Skeletal muscle tissue (tissue), 4 donors: ENCODE results near the gene TNP2. TPM values are rescaled to one million over a fixed set of nuclear protein-coding genes. Genes with fewer than 3 reads are reported as not detected.
"Not testable (repeated sequence)": the region's sequence is repeated elsewhere in the genome, so short reads cannot be mapped to it uniquely, and the experiment has no call there.

Experiments used
- H3K27ac ChIP-seq: one replicate; pipeline ENCODE4 v1.7.0; 2013; ENCODE audit warnings: mild to moderate bottlenecking, low read depth, low read length, inconsistent platforms
- H3K27me3 ChIP-seq, 3 donors: one replicate each; pipeline ENCODE4 v1.7.0; 2013; ENCODE audit warnings: low read length in 3 of 3; ENCODE audit not compliant: control insufficient read depth in 3 of 3, insufficient read depth in 3 of 3
- H3K36me3 ChIP-seq, 3 donors: one replicate each; pipeline ENCODE4 v1.7.0; 2013; ENCODE audit warnings: low read length in 3 of 3; ENCODE audit not compliant: control insufficient read depth in 3 of 3, insufficient read depth in 3 of 3
- H3K4me1 ChIP-seq, 3 donors: one replicate each; pipeline ENCODE4 v1.7.0; 2013; ENCODE audit warnings: low read length in 3 of 3, mild to moderate bottlenecking in 3 of 3; ENCODE audit not compliant: control insufficient read depth in 3 of 3, insufficient read depth in 3 of 3
- H3K4me3 ChIP-seq, 3 donors: one replicate each; pipeline ENCODE4 v1.7.0; 2013; ENCODE audit warnings: low read length in 3 of 3
- H3K9ac ChIP-seq, 3 donors: one replicate each; pipeline ENCODE4 v1.7.0; 2013; ENCODE audit warnings: low read length in 3 of 3, mild to moderate bottlenecking in 3 of 3, moderate library complexity in 2 of 3, low read depth in 1 of 3
- H3K9me3 ChIP-seq, 3 donors: one replicate each; pipeline ENCODE4 v1.7.0; 2013; ENCODE audit warnings: low read length in 3 of 3; ENCODE audit not compliant: control insufficient read depth in 3 of 3
- total RNA-seq: library from RNA; depleted of rRNA; stranded (reverse); fragments of >200 nt; gene quantifications from one replicate; pipeline ENCODE4 v1.2.3, GENCODE V29; 2014
- donor health status: Osteomylitis.

Gene TNP2
- total RNA-seq, 1 donor from 2014 or later, result not detected

GRCh38 chr16:11300560-11300892 lies 31.4 kb upstream of the TNP2 start:
- Histone ChIP-seq H3K9ac (no peak overlapping the region), H3K4me1 (peaks cover 11 to 16% (median 11%) of the 10 kb centered on the region in 3 donors), H3K4me3 (no peak overlapping the region), H3K9me3 (no peaks in the 10 kb centered on the region), H3K27ac (no peak overlapping the region), H3K36me3 (no peaks in the 10 kb centered on the region), H3K27me3 (no peaks in the 10 kb centered on the region)

DNA sequence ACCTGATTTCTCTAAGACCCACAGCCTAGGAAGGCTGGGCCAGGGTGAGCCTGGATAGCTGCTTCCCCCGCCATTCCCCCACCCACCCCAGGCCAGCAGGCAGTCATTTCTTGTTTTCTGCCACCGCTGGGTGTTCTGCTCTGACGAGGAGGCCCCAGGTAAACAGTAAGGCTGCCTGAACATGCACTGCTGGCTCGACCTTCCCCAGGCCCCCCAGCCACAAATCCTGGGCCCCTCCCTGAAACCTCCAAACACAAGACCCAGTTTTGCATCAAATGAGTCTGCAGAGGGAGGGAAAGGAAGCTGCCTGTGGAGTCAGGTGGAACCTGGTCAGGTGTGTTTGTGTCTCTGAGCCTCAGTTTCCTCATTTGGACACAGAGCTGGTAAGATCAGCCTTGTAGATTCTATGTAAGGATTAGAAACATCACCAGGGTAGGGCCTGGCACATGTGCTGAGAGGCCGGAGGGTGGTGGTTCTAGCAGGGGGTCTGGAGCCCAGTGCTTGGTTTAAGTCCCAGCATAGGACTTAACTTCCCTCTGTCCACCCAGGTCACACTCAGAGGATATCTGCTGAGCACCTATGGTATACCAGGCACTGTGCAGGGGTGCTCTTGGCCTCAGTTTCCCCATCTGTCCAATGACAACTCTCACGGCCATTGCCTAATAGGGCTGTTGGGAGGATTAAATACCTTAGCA lies 30.9 kb upstream of the TNP2 start:
- H3K4me1 ChIP-seq, result peaks cover 11 to 16% (median 11%) of the 10 kb centered on the region in 3 donors
- no peaks in the 10 kb centered on the region for H3K9me3 ChIP-seq
- H3K9ac ChIP-seq, result no peak overlapping the region
- H3K27ac ChIP-seq, result no peak overlapping the region
- no peaks in the 10 kb centered on the region for H3K27me3 ChIP-seq
- H3K36me3 ChIP-seq, result no peaks in the 10 kb centered on the region
- H3K4me3 ChIP-seq, result no peak overlapping the region

- not testable (repeated sequence) for H3K27me3 ChIP-seq, H3K9ac ChIP-seq, H3K9me3 ChIP-seq, H3K27ac ChIP-seq, H3K36me3 ChIP-seq, H3K4me3 ChIP-seq
- H3K4me1 ChIP-seq, result peaks cover 11 to 16% (median 11%) of the 10 kb centered on the region in 3 donors
These were observed 29.9 kb upstream of the TNP2 start for GRCh38 chr16:11298950-11299547.

GRCh38 chr16:11298143-11298900 lies 29.2 kb upstream of the TNP2 start:
- Histone ChIP-seq H3K9me3 (no peaks in the 10 kb centered on the region), H3K27me3 (no peaks in the 10 kb centered on the region), H3K9ac (peak overlapping the region in 1 of 3 donors; percentile 73), H3K4me3 (no peak overlapping the region), H3K4me1 (peaks cover 11 to 16% (median 11%) of the 10 kb centered on the region in 3 donors), H3K27ac (no peak overlapping the region), H3K36me3 (no peaks in the 10 kb centered on the region)

DNA sequence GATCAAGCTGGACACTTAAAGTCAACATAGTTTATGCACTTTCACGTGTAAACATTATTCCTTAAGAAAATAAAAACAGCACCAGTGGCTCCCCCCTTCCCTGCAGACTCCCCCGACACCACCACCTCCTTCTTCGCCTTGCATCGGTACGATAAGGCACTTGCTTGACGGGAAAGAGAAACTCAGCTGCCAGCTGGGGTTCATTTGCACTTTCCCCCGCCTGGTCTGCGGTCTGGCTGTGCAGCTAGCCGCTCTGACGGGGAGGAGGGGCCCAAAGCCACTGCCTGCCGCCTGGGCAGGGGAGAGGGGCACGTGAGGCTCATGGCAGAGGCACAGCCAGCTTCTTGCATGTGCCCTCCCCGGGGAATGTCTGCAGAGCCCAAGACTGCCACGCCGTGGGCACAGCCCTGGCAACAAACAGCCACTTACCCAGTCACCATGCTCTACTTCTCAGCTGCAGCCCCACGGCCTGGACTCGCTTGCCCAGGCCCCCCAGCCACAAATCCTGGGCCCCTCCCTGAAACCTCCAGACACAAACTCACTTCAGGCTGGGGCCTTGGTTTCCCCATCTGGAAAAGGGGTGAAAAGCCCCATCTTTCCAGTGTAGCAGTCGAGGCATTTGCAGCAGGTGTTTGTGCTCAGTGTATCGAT lies 28.5 kb upstream of the TNP2 start:
- peak overlapping the region; percentile 51 to 73 (median 52) for H3K9ac ChIP-seq

GRCh38 chr16:11296706-11297491 lies 27.8 kb upstream of the TNP2 start:
- Histone ChIP-seq H3K27me3 (no peaks in the 10 kb centered on the region), H3K4me3 (peak overlapping the region; percentile 30 to 52 (median 51)), H3K4me1 (peaks cover 9 to 16% (median 11%) of the 10 kb centered on the region in 3 donors), H3K9ac (peak overlapping the region; percentile 51 to 73 (median 52)), H3K27ac (no peak overlapping the region), H3K9me3 (no peaks in the 10 kb centered on the region), H3K36me3 (no peaks in the 10 kb centered on the region)

More for the DNA sequence above, 28.5 kb upstream of the TNP2 start:
- no peaks in the 10 kb centered on the region for H3K36me3 ChIP-seq
- no peaks in the 10 kb centered on the region for H3K27me3 ChIP-seq
- H3K27ac ChIP-seq, result no peak overlapping the region
- peaks cover 9 to 16% (median 11%) of the 10 kb centered on the region in 3 donors for H3K4me1 ChIP-seq
- H3K4me3 ChIP-seq, result peak overlapping the region; percentile 30 to 52 (median 51)
- no peaks in the 10 kb centered on the region for H3K9me3 ChIP-seq

- Histone ChIP-seq H3K27me3 (no peaks in the 10 kb centered on the region), H3K36me3 (no peaks in the 10 kb centered on the region), H3K9me3 (no peaks in the 10 kb centered on the region), H3K4me3 (no peak overlapping the region), H3K9ac (no peak overlapping the region), H3K4me1 (peaks cover 9 to 16% (median 11%) of the 10 kb centered on the region in 3 donors), H3K27ac (no peak overlapping the region)
These were observed 27.2 kb upstream of the TNP2 start for GRCh38 chr16:11296351-11296705.

DNA sequence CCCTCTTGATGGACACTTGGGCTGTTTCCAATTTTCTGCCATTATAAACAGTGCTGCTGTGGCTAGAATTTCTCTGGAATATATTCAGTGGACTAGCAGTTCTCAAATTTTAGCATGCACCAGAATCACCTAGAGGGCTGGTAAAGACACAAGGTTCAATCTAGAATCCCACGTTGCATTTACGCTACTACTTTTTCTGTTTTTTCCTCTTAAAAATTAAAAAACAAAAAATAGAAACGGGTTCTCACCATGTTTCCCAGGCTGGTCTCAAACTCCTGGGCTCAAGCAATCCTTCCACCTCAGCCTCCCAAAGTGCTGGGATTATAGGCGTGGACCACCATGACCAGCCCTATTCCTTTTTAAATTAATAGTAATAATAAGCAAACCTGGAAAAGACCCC lies 26.5 kb upstream of the TNP2 start:
- Histone ChIP-seq H3K4me3 (no peak overlapping the region), H3K9me3 (no peaks in the 10 kb centered on the region), H3K27me3 (no peaks in the 10 kb centered on the region), H3K27ac (no peak overlapping the region), H3K36me3 (no peaks in the 10 kb centered on the region), H3K4me1 (peaks cover 9 to 16% (median 11%) of the 10 kb centered on the region in 3 donors), H3K9ac (no peak overlapping the region)

GRCh38 chr16:11292076-11292748 lies 23.1 kb upstream of the TNP2 start:
- no peaks in the 10 kb centered on the region for H3K36me3 ChIP-seq
- H3K9ac ChIP-seq, result no peak overlapping the region
- H3K27ac ChIP-seq, result no peak overlapping the region
- peaks cover 3 to 7% (median 5%) of the 10 kb centered on the region in 3 donors for H3K4me1 ChIP-seq
- no peaks in the 10 kb centered on the region for H3K9me3 ChIP-seq
- no peak overlapping the region for H3K4me3 ChIP-seq
- no peaks in the 10 kb centered on the region for H3K27me3 ChIP-seq
